ENCODE data around the gene ATG4B. TPM values are rescaled to one million over a fixed set of nuclear protein-coding genes. Genes with fewer than 3 reads are reported as not detected.

The ATG4B gene
- total RNA-seq, 4 donors from 2014 or later, result 50.5 to 173 (median 88.0) TPM

- Histone ChIP-seq H3K4me1 (peaks cover 13% of the 10 kb centered on the region), H3K36me3 (peaks cover 70% of the 10 kb centered on the region), H3K4me3 (no peak overlapping the region), H3K27me3 (no peaks in the 10 kb centered on the region), H3K9me3 (no peaks in the 10 kb centered on the region), H3K27ac (no peak overlapping the region)
- no peak for TF ChIP-seq CTCF (IDR thresholded peaks at IDR 0.05)
- no peak for TF ChIP-seq EP300 (IDR thresholded peaks at IDR 0.05)
- no peak for TF ChIP-seq POLR2A (IDR thresholded peaks at IDR 0.05)
- TF ChIP-seq POLR2AphosphoS5 (IDR thresholded peaks at IDR 0.05), result no peak
- DNase-seq (ENCODE audit: low spot score in 2 of 2), result no peak
- whole genome bisulfite sequencing, result 98% methylated on average over 6 of the region's 6 CpGs
These were observed 69.0 kb downstream of the ATG4B start for GRCh38 chr2:241706537-241706936.

- no peak for DNase-seq (ENCODE audit: low spot score in 2 of 2)
- Histone ChIP-seq H3K27me3 (no peaks in the 10 kb centered on the region), H3K27ac (no peak overlapping the region), H3K4me3 (no peak overlapping the region), H3K36me3 (peaks cover 93% of the 10 kb centered on the region), H3K9me3 (no peaks in the 10 kb centered on the region), H3K4me1 (no peaks in the 10 kb centered on the region)
- 93% methylated on average over 10 of the region's 10 CpGs for WGBS
- TF ChIP-seq CTCF (IDR thresholded peaks at IDR 0.05) (no peak), POLR2AphosphoS5 (IDR thresholded peaks at IDR 0.05) (no peak), EP300 (IDR thresholded peaks at IDR 0.05) (no peak), POLR2A (IDR thresholded peaks at IDR 0.05) (no peak)
These were observed 71.4 kb downstream of the ATG4B start for GRCh38 chr2:241708879-241709278.

- H3K9me3 ChIP-seq, result no peaks in the 10 kb centered on the region
- no peak overlapping the region for H3K27ac ChIP-seq
- H3K4me3 ChIP-seq, result no peak overlapping the region
- TF ChIP-seq CTCF (IDR thresholded peaks at IDR 0.05) (no peak), POLR2AphosphoS5 (IDR thresholded peaks at IDR 0.05) (no peak), POLR2A (IDR thresholded peaks at IDR 0.05) (no peak), EP300 (IDR thresholded peaks at IDR 0.05) (no peak)
- no peaks in the 10 kb centered on the region for H3K4me1 ChIP-seq
- peaks cover 96% of the 10 kb centered on the region for H3K36me3 ChIP-seq
- 97% methylated on average over 16 of the region's 16 CpGs for WGBS
- DNase-seq (ENCODE audit: low spot score in 2 of 2), result no peak
- no peaks in the 10 kb centered on the region for H3K27me3 ChIP-seq
These were observed 81.6 kb downstream of the ATG4B start for GRCh38 chr2:241719093-241719492.

GRCh38 chr2:241720099-241720498 is 82.6 kb downstream of the ATG4B start:
- DNase-seq (ENCODE audit: low spot score in 2 of 2), result no peak
- no CpG with 5 or more reads among the region's 19 CpGs for WGBS
- Histone ChIP-seq H3K9me3 (no peaks in the 10 kb centered on the region), H3K4me3 (no peak overlapping the region), H3K4me1 (no peaks in the 10 kb centered on the region), H3K27me3 (no peaks in the 10 kb centered on the region), H3K27ac (no peak overlapping the region), H3K36me3 (peaks cover 96% of the 10 kb centered on the region)
- TF ChIP-seq POLR2A (IDR thresholded peaks at IDR 0.05) (no peak), EP300 (IDR thresholded peaks at IDR 0.05) (no peak), CTCF (IDR thresholded peaks at IDR 0.05) (no peak)

GRCh38 chr2:241720560-241720959 is 83.1 kb downstream of the ATG4B start:
- peaks cover 96% of the 10 kb centered on the region for H3K36me3 ChIP-seq
- no peak overlapping the region for H3K27ac ChIP-seq
- no peak overlapping the region for H3K4me3 ChIP-seq
- 100% methylated on average over 3 of the region's 15 CpGs for WGBS
- no peaks in the 10 kb centered on the region for H3K4me1 ChIP-seq
- no peaks in the 10 kb centered on the region for H3K9me3 ChIP-seq
- no peak for DNase-seq (ENCODE audit: low spot score in 2 of 2)
- no peaks in the 10 kb centered on the region for H3K27me3 ChIP-seq
- TF ChIP-seq POLR2A (IDR thresholded peaks at IDR 0.05), result no peak
- TF ChIP-seq EP300 (IDR thresholded peaks at IDR 0.05), result no peak
- no peak for TF ChIP-seq CTCF (IDR thresholded peaks at IDR 0.05)
- no peak for TF ChIP-seq POLR2AphosphoS5 (IDR thresholded peaks at IDR 0.05)

All from suprapubic skin (tissue), 4 donors.